Measurements from ENCODE around the gene PPP2R2D. TPM values are rescaled to one million over a fixed set of nuclear protein-coding genes. Genes with fewer than 3 reads are reported as not detected.

The PPP2R2D gene
- total RNA-seq, 1 donor from 2014 or later = 30.0 TPM

- Histone ChIP-seq H3K4me3 (no peak overlapping the region), H3K27ac (no peak overlapping the region), H3K9me3 (no peaks in the 10 kb centered on the region), H3K4me1 (no peaks in the 10 kb centered on the region), H3K27me3 (ENCODE audit: low read depth) (peaks cover 38% of the 10 kb centered on the region), H3K36me3 (no peaks in the 10 kb centered on the region)
- intact Hi-C loops (cut with DNase I) = no loop called here
- ATAC-seq (no peak), DNase-seq (no peak)
- no peak for TF ChIP-seq CTCF (IDR thresholded peaks at IDR 0.05)
These were observed 42.7 kb upstream of the PPP2R2D start for GRCh38 chr10:131858118-131858515.

GRCh38 chr10:131858583-131859340 lies 42.0 kb upstream of the PPP2R2D start:
- Histone ChIP-seq H3K36me3 (no peaks in the 10 kb centered on the region), H3K9me3 (no peaks in the 10 kb centered on the region), H3K27ac (no peak overlapping the region), H3K27me3 (ENCODE audit: low read depth) (peaks cover 32% of the 10 kb centered on the region), H3K4me3 (no peak overlapping the region), H3K4me1 (no peaks in the 10 kb centered on the region)
- ATAC-seq = no peak
- DNase-seq = peak; percentile 41
- no peak for TF ChIP-seq CTCF (IDR thresholded peaks at IDR 0.05)
- intact Hi-C loops (cut with DNase I) = no loop called here

GRCh38 chr10:131859341-131860020 lies 41.3 kb upstream of the PPP2R2D start:
- DNase-seq (peak; percentile 9), ATAC-seq (no peak)
- H3K4me3 ChIP-seq = no peak overlapping the region
- no peak overlapping the region for H3K27ac ChIP-seq
- no peaks in the 10 kb centered on the region for H3K36me3 ChIP-seq
- H3K4me1 ChIP-seq = no peaks in the 10 kb centered on the region
- no peaks in the 10 kb centered on the region for H3K9me3 ChIP-seq
- TF ChIP-seq CTCF (IDR thresholded peaks at IDR 0.05) = no peak
- intact Hi-C loops (cut with DNase I) = no loop called here
- peaks cover 32% of the 10 kb centered on the region for H3K27me3 ChIP-seq (ENCODE audit: low read depth)

GRCh38 chr10:131860311-131860710 lies 40.5 kb upstream of the PPP2R2D start:
- DNase-seq (peak; percentile 5), ATAC-seq (no peak)
- no peaks in the 10 kb centered on the region for H3K36me3 ChIP-seq
- H3K27ac ChIP-seq = no peak overlapping the region
- intact Hi-C loops (cut with DNase I) = no loop called here
- no peak for TF ChIP-seq CTCF (IDR thresholded peaks at IDR 0.05)
- no peak overlapping the region for H3K4me3 ChIP-seq
- no peaks in the 10 kb centered on the region for H3K4me1 ChIP-seq
- no peaks in the 10 kb centered on the region for H3K9me3 ChIP-seq
- H3K27me3 ChIP-seq (ENCODE audit: low read depth) = peaks cover 27% of the 10 kb centered on the region

- H3K27me3 ChIP-seq (ENCODE audit: low read depth) = peaks cover 21% of the 10 kb centered on the region
- intact Hi-C loops (cut with DNase I) = no loop called here
- H3K4me1 ChIP-seq = no peaks in the 10 kb centered on the region
- no peaks in the 10 kb centered on the region for H3K9me3 ChIP-seq
- DNase-seq (peak; percentile 6), ATAC-seq (no peak)
- H3K27ac ChIP-seq = no peak overlapping the region
- H3K4me3 ChIP-seq = no peak overlapping the region
- no peak for TF ChIP-seq CTCF (IDR thresholded peaks at IDR 0.05)
- no peaks in the 10 kb centered on the region for H3K36me3 ChIP-seq
These were observed 39.9 kb upstream of the PPP2R2D start for GRCh38 chr10:131860806-131861440.

Data from lower lobe of right lung (tissue), 2 donors.